HG03039 (cell line): ENCODE results near the gene BCL11A.
A peak's percentile ranks its signal among the peaks of the same experiment; 100 is the strongest.

Experiments
- ATAC-seq: cut with Tn5 transposase; IDR thresholded peaks from one replicate; pipeline ENCODE4 v1.9.1; 2021; ENCODE audit warnings: mild to moderate bottlenecking, moderate library complexity; ENCODE audit not compliant: unreplicated experiment

BCL11A gene

DNA sequence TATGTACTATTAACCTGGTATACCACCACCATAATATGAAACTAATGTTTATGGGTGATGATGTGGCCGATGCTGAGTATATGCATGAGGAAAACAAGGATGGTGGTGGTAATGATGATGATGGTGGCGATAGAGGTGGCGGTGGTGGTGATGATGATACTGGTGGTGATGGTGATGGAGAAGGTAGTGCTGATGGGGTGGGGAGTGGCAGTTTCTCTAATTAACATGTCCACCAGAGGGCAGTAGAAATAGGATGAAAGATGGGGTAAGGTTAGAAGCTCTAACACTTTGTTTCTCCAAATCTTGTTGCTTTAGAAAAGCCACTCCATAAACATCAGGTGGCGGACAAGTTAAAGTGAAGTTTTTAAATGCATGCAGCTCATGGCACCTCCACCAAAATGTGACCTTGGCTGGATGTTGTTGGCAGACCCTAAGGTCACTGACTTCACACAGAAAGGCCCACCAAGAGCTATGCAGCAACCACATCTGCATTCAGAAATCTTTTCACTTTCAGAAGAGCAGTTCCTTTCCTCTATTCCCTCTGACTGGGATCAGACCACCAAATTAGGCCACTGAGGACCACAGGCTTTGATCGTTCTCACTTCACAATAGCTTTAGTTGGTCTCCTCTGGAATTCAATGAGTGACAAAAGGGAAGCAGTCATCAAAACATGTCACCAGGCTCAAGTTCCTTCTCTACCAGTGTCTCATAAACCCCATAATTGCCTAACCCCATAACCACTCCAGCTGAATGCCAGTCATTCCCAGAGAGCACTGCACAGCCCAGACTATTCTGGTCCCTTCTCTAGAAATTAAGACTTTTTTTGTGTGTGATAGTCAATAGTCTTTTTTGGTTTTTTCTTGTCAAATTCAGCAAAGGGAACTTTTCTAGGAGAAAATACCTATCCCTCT, 7.5 kb upstream of the BCL11A start:
- no peak for ATAC-seq

DNA sequence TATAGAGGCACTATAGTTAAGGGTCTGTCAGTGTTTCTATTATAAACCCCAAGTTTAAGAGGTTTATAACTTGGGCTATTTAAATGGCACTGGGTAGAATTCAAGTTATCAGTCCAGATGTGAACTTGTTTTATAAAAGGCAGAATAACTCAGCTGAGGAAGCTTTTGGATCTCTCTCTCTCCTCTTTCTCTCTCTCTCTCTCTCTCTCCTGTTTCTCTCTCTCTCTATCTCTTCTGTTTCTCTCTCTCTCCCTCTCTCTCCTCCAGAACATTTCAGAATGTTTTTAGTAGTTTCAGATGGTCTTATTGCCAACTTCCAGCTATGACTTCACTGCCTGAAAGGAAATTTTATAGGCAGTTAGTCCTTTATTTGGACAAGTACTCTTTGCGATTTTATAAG, 6.4 kb upstream of the BCL11A start:
- no peak for ATAC-seq

- ATAC-seq: no peak
Observed at GRCh38 chr2:60558536-60558935, 5.1 kb upstream of the BCL11A start.

GRCh38 chr2:60557486-60557864, 4.0 kb upstream of the BCL11A start:
- ATAC-seq: no peak

- no peak for ATAC-seq
Observed at GRCh38 chr2:60556576-60557485, 3.4 kb upstream of the BCL11A start.

DNA sequence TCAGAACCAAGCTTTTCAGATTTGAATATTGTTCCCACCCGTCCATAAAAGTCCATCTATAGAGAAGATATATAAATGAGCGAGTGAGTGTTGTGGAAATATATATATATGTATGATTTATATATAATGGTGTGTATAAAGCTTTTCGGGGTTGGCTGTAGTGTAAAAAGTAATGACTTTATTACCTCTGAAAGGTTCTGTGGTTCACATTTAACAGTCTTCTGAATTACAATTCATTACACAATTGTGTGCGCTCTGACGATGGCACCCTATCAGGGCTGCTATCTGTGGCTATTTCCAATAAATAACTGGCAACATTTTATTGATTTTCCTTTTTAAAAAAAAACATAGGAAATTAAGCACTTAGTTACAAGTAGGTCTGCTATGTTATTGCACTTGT, 2.7 kb upstream of the BCL11A start:
- no peak for ATAC-seq

DNA sequence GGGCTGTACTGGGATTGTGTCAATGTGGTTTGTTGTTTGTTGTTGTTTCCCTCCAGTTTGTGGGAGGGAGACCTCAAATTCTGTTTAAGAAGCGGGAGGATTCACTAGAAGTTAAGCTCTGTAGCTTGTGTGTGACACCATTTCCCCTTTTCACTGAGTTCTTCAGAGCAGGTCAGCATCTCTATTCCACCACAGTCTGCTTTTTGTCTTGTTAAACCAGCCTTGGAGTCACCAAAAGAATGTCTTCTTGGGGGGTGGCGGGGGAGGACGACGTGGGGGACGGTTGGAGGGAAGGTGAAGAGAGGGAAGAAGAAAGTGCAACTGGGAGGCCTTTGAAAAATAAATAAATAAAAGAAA, 2.3 kb upstream of the BCL11A start:
- ATAC-seq: no peak

DNA sequence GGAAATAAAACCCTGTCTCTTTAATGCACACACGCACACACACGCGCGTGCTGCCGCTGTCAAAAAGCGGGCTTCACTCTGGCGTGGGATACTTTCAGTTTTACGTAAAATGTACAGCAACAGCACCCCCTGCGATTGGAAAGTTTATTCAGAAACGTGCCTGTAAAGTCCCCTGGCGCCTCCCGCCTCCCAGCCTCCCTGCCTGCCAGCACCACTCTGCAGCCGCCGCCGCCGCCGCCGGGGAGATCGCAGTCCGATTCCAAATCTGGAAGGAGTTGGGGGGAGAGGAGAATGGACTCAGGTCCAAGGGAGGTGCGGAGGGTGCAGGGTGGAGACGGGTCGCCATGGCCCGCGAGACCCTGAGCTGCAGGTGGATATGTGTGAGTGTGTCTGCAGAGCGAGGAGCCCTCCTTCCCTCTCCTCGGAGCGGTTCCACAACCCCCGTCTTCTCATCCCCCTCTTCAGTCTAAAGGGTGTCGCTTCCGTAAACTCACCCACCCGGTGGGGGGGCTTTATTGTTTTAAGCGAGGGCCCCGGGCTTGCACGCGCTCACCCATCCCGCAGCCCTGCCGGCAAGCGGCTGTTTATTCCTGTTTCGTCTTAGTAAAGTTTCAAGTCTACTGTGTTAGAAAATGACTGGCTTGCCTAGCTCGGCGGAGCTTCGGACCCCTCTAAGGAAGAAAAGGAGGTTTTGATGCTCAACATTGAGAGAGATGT, 1.8 kb upstream of the BCL11A start:
- peak; percentile 29 for ATAC-seq

GRCh38 chr2:60554646-60555065, 1.2 kb upstream of the BCL11A start:
- no peak for ATAC-seq

- no peak for ATAC-seq
Observed at GRCh38 chr2:60554074-60554645, 706 bp upstream of the BCL11A start.

GRCh38 chr2:60552851-60553494, 481 bp downstream of the BCL11A start:
- ATAC-seq: no peak

DNA sequence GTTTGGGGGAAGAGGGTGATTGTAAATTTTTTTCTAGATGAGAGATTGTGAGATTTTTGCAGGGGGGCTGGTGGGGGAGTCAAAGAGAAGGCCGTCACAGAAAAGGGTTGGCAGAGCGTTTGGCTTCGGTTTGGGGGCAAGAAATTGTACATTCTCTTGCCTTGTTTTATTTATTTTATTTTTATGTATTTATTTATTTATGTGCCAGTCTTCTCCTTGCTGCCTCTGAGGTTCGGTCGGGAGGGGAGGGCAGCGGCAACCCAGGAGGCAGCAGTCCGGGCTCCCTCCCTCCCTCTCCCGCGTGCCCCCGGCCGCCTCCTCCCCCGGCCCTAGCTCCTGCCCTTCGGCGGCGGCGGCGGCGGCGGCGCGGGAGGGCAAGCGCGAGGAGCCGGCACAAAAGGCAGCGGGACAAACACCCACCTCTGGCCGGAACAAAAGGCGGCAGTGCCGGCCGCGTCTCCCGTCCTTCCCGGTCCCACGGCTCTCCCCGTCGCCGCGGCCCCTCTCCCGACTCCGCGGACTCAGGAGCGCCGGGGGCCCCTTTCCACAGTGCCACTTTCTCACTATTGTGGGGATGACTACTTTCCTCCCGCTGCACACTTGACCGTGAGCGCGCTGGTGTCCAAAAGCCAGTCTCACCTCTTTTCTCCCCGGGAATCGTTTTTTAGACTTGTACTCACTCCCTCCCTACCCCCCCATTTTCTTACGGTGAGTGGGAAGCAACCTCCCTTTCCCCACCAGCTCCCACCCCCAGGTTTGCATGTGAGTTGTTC, 1.2 kb downstream of the BCL11A start:
- no peak for ATAC-seq

- no peak for ATAC-seq
Observed at GRCh38 chr2:60551240-60552077, 2.0 kb downstream of the BCL11A start.

DNA sequence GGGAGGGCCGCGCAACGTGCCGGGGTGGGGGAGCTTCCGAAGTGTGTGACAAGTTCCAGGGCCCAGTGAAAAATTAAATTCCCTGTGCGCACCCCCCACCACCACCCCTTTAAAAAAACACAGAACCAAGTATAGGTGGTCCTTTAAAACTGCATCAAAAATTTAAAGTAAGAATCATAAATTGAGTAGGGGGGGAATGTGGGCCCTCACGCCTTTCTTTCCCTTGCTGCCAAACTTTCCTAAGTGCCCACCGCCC, 2.5 kb downstream of the BCL11A start:
- no peak for ATAC-seq

GRCh38 chr2:60550178-60550983, 3.1 kb downstream of the BCL11A start:
- ATAC-seq: peak; percentile 46

GRCh38 chr2:60549928-60550177, 3.6 kb downstream of the BCL11A start:
- ATAC-seq: no peak

DNA sequence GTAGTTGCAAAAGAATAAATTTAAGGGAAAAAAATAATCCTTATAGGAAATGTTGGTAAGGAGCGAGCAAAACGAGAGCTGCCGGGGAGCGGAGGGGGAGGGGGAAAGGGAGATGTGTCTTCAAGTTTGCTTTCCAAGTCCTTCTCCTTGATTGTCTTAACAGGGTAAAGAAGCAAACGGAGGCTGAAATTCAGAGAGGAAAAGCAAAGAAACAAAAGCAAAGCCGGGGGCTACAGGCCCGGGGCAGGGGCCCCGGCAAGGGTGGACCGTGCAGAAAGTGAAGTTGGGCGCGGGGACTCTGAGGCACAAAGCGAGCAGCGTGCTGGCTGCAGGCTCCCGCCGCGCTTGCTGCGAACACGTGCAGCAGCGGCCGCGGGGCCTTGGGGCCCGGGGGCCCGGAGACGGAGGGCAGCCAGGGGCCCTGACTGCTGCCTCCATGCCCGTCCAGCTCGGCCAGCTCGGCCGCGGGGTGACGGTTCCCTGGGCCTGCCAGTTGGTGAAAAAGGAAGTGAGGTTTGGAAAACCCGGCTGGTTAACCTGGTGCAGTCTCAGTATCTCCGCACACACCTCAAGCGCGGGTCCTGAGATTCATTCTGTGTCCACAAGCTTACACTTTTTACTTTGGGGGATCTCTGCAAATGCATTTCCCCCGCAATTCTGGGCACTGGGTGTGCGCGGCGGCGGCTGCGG, 4.1 kb downstream of the BCL11A start:
- no peak for ATAC-seq

- ATAC-seq: no peak
Observed at GRCh38 chr2:60548845-60549237, 4.6 kb downstream of the BCL11A start.
